CD4-positive, alpha-beta T cell (primary cell): ENCODE measurements around the gene PCP4. TPM values are rescaled to one million over a fixed set of nuclear protein-coding genes. Genes with fewer than 3 reads are reported as not detected.

Experiments used
- ATAC-seq: fragments of 200-7000 bp; cut with Tn5 transposase; one replicate; pipeline ENCODE4 v1.10.0; 2022; ENCODE audit warnings: mild to moderate bottlenecking; ENCODE audit not compliant: poor library complexity
- CTCF ChIA-PET: fragments of 350-600 bp; sonication (Branson Sonifier 250); formaldehyde crosslinking; loops from one replicate; lab custom pipeline; 2021; ENCODE audit warnings: antibody characterized with exemption, inconsistent platforms; lab: Charles Lee
- POLR2A ChIA-PET: fragments of 350-600 bp; sonication (Branson Sonifier 250); formaldehyde crosslinking; loops from one replicate; lab custom pipeline; 2021; ENCODE audit warnings: antibody characterized with exemption, inconsistent platforms; lab: Charles Lee
- DNase-seq, 14 experiments: peaks; one replicate each; pipeline ENCODE4 v3.0.0-alpha.2; 2013 to 2020; ENCODE audit warnings: mixed read lengths in 2 of 14
- H3K27ac ChIP-seq, 2 donors: one replicate each; pipeline versions ENCODE4 v1.5.1 to v1.7.0; 2013; ENCODE audit warnings: low read length in 2 of 2, low read depth in 1 of 2, mild to moderate bottlenecking in 1 of 2
- H3K27me3 ChIP-seq, 2 experiments: 1 replicate in 1 of 2; 2 replicates in 1 of 2; pipeline versions ENCODE4 v1.6.1 to v1.7.0; 2013; ENCODE audit warnings: low read length in 2 of 2, control low read depth in 1 of 2, mild to moderate bottlenecking in 1 of 2, moderate library complexity in 1 of 2; ENCODE audit not compliant: insufficient read depth in 2 of 2, control insufficient read depth in 1 of 2
- H3K36me3 ChIP-seq: one replicate; pipeline ENCODE4 v1.6.1; 2013; ENCODE audit warnings: low read length, control low read depth; ENCODE audit not compliant: insufficient read depth
- H3K4me1 ChIP-seq: one replicate; pipeline ENCODE4 v1.6.1; 2013; ENCODE audit warnings: low read length, control low read depth; ENCODE audit not compliant: insufficient read depth
- H3K4me3 ChIP-seq: one replicate; pipeline ENCODE4 v1.5.1; 2013; ENCODE audit warnings: mild to moderate bottlenecking, low read length, moderate library complexity
- H3K9me3 ChIP-seq, 2 experiments: 1 replicate in 1 of 2; 2 replicates in 1 of 2; pipeline versions ENCODE4 v1.6.1 to v1.7.0; 2013; ENCODE audit warnings: low read length in 2 of 2, mild to moderate bottlenecking in 2 of 2, control low read depth in 1 of 2, moderate library complexity in 1 of 2; ENCODE audit not compliant: control insufficient read depth in 1 of 2, insufficient read depth in 1 of 2
- H3K27ac Mint-ChIP-seq: one replicate; pipeline ENCODE4 v1.8.0; 2020; ENCODE audit warnings: mixed read lengths
- H3K27me3 Mint-ChIP-seq: one replicate; pipeline ENCODE4 v1.8.0; 2021; ENCODE audit warnings: mixed read lengths
- H3K36me3 Mint-ChIP-seq: one replicate; pipeline ENCODE4 v1.8.0; 2021; ENCODE audit warnings: low read depth, mixed read lengths
- H3K4me1 Mint-ChIP-seq: one replicate; pipeline ENCODE4 v1.8.0; 2021; ENCODE audit warnings: low read depth, mixed read lengths
- H3K4me3 Mint-ChIP-seq: one replicate; pipeline ENCODE4 v1.8.0; 2020; ENCODE audit warnings: mild to moderate bottlenecking, mixed read lengths
- H3K9me3 Mint-ChIP-seq: one replicate; pipeline ENCODE4 v1.8.0; 2020; ENCODE audit warnings: mixed read lengths
- intact Hi-C, 2 experiments: fragments of 100-400 bp; cut with DNase I in 1 of 2; cut with micrococcal nuclease in 1 of 2; formaldehyde crosslinking; loops; one replicate each; pipeline versions ENCODE4 v1.15.1 to v1.9.0; 2023 to 2025; cut with DNase I, micrococcal nuclease
- total RNA-seq, 174 experiments: library from RNA in 2 of 174; stranded (reverse) in 2 of 174; gene quantifications; one replicate each; pipeline ENCODE4 v1.2.3 and lab custom pipeline; 2021 to 2026
- TF ChIP-seq, protein P1 (sequence below): fragments of 200-600 bp; IDR thresholded peaks from one replicate; pipeline ENCODE4 v1.8.0; 2022; ENCODE audit warnings: antibody characterized with exemption, mild to moderate bottlenecking

Gene PCP4
- total RNA-seq, 2 experiments from 2014 or later: not detected

GRCh38 chr21:39855595-39855994 is 11.6 kb upstream of the PCP4 start:
- Mint-ChIP-seq H3K4me1 (no peaks in the 10 kb centered on the region), H3K36me3 (no peaks in the 10 kb centered on the region), H3K4me3 (no peak overlapping the region), H3K27ac (no peak overlapping the region), H3K9me3 (no peaks in the 10 kb centered on the region), H3K27me3 (no peaks in the 10 kb centered on the region)
- no peak for DNase-seq
- ATAC-seq: no peak
- H3K4me1 ChIP-seq: no peaks in the 10 kb centered on the region
- H3K4me3 ChIP-seq: no peak overlapping the region
- peaks cover 0 to 18% of the 10 kb centered on the region in 2 experiments for H3K9me3 ChIP-seq
- no peaks in the 10 kb centered on the region for H3K36me3 ChIP-seq
- ChIA-PET POLR2A (no interaction called here), CTCF (no interaction called here)
- H3K27ac ChIP-seq: no peak overlapping the region
- intact Hi-C loops: no loop called here
- TF ChIP-seq, protein P1, sequence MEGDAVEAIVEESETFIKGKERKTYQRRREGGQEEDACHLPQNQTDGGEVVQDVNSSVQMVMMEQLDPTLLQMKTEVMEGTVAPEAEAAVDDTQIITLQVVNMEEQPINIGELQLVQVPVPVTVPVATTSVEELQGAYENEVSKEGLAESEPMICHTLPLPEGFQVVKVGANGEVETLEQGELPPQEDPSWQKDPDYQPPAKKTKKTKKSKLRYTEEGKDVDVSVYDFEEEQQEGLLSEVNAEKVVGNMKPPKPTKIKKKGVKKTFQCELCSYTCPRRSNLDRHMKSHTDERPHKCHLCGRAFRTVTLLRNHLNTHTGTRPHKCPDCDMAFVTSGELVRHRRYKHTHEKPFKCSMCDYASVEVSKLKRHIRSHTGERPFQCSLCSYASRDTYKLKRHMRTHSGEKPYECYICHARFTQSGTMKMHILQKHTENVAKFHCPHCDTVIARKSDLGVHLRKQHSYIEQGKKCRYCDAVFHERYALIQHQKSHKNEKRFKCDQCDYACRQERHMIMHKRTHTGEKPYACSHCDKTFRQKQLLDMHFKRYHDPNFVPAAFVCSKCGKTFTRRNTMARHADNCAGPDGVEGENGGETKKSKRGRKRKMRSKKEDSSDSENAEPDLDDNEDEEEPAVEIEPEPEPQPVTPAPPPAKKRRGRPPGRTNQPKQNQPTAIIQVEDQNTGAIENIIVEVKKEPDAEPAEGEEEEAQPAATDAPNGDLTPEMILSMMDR: no peak
- no peaks in the 10 kb centered on the region for H3K27me3 ChIP-seq

DNA sequence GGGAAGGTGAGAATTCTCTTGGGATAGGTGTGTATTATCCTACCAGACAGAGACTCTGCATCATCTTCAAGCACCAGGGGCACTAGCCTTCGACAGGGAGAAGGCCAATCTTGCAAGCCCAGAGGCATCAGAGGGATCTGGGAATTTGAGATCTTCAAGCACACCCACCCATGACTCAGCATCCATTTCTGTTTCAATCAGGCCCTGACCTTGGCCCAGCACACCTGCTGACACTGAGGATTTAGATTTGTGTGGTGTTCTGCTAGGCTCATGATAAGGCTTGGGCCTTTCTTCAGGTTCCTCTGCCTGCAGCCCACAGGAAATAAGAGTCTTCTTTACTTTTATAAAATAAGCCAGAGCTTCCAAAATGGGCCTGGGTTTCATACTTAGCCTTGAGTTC is 6.6 kb upstream of the PCP4 start:
- ATAC-seq (no peak), DNase-seq (no peak)
- Mint-ChIP-seq H3K27me3 (peaks cover 21% of the 10 kb centered on the region), H3K9me3 (no peaks in the 10 kb centered on the region), H3K4me3 (no peak overlapping the region), H3K27ac (no peak overlapping the region), H3K36me3 (no peaks in the 10 kb centered on the region), H3K4me1 (no peaks in the 10 kb centered on the region)
- H3K4me3 ChIP-seq: no peak overlapping the region
- H3K36me3 ChIP-seq: no peaks in the 10 kb centered on the region
- POLR2A ChIA-PET: no interaction called here
- TF ChIP-seq, protein P1: no peak
- intact Hi-C loops: no loop called here
- H3K27ac ChIP-seq: no peak overlapping the region
- H3K9me3 ChIP-seq: peaks cover 0 to 20% of the 10 kb centered on the region in 2 experiments
- CTCF ChIA-PET: no interaction called here
- no peaks in the 10 kb centered on the region for H3K27me3 ChIP-seq
- no peaks in the 10 kb centered on the region for H3K4me1 ChIP-seq

GRCh38 chr21:39863111-39863510 is 4.1 kb upstream of the PCP4 start:
- ChIA-PET CTCF (no interaction called here), POLR2A (no interaction called here)
- H3K9me3 Mint-ChIP-seq: no peaks in the 10 kb centered on the region
- TF ChIP-seq, protein P1: no peak
- no peak for ATAC-seq
- no peak overlapping the region for H3K4me3 Mint-ChIP-seq
- no peak overlapping the region for H3K27ac Mint-ChIP-seq
- Histone ChIP-seq H3K9me3 (peaks cover 0 to 22% of the 10 kb centered on the region in 2 experiments), H3K36me3 (no peaks in the 10 kb centered on the region), H3K27ac (no peak overlapping the region), H3K27me3 (no peaks in the 10 kb centered on the region), H3K4me1 (no peaks in the 10 kb centered on the region), H3K4me3 (no peak overlapping the region)
- H3K27me3 Mint-ChIP-seq: peaks cover 26% of the 10 kb centered on the region
- DNase-seq: no peak
- H3K36me3 Mint-ChIP-seq: no peaks in the 10 kb centered on the region
- intact Hi-C loops: no loop called here
- H3K4me1 Mint-ChIP-seq: peaks cover 5% of the 10 kb centered on the region
